Mesendoderm (in vitro differentiated cells): ENCODE measurements around the gene QKI.
A peak's percentile ranks its signal among the peaks of the same experiment; 100 is the strongest.

Source experiments
- DNase-seq: peaks from one replicate; pipeline ENCODE4 v3.0.0; 2013
- H2AK5ac ChIP-seq: 2 replicates; pipeline ENCODE4 v1.6.1; 2013; ENCODE audit warnings: low read length, inconsistent platforms
- H2BK120ac ChIP-seq: 2 replicates; pipeline ENCODE4 v1.6.1; 2013; ENCODE audit warnings: low read depth, mild to moderate bottlenecking, low read length, moderate library complexity, mixed read lengths
- H2BK15ac ChIP-seq: replicated peaks from 2 replicates; pipeline ENCODE4 v1.6.1; 2013; ENCODE audit warnings: low read depth, mild to moderate bottlenecking, moderate library complexity
- H2BK5ac ChIP-seq: 2 replicates; pipeline ENCODE4 v1.6.1; 2013; ENCODE audit warnings: low read length, inconsistent platforms
- H3K18ac ChIP-seq: 2 replicates; pipeline ENCODE4 v1.6.1; 2013; ENCODE audit warnings: mild to moderate bottlenecking, low read length, mixed read lengths
- H3K23ac ChIP-seq: one replicate; pipeline ENCODE4 v1.6.1; 2013; ENCODE audit warnings: low read length
- H3K27ac ChIP-seq: 2 replicates; pipeline ENCODE4 v1.5.1; 2013; ENCODE audit warnings: low read depth, mild to moderate bottlenecking, inconsistent platforms, low read length, moderate library complexity
- H3K27me3 ChIP-seq: 2 replicates; pipeline ENCODE4 v1.6.1; 2013; ENCODE audit warnings: low read length, control low read depth, mild to moderate bottlenecking, inconsistent platforms; ENCODE audit not compliant: insufficient read depth, poor library complexity
- H3K36me3 ChIP-seq: 2 replicates; pipeline ENCODE4 v1.6.1; 2013; ENCODE audit warnings: low read length, inconsistent platforms; ENCODE audit not compliant: control insufficient read depth, insufficient read depth
- H3K4ac ChIP-seq: one replicate; pipeline ENCODE4 v1.6.1; 2013; ENCODE audit warnings: low read depth, mild to moderate bottlenecking, low read length, moderate library complexity
- H3K4me1 ChIP-seq: 2 replicates; pipeline ENCODE4 v1.6.1; 2013; ENCODE audit warnings: low read depth, low read length, inconsistent platforms; ENCODE audit not compliant: control insufficient read depth
- H3K4me2 ChIP-seq: 2 replicates; pipeline ENCODE4 v1.6.1; 2013; ENCODE audit warnings: low read length
- H3K4me3 ChIP-seq: 2 replicates; pipeline ENCODE4 v1.5.1; 2013; ENCODE audit warnings: mild to moderate bottlenecking, low read length
- H3K56ac ChIP-seq: one replicate; pipeline ENCODE4 v1.6.1; 2013; ENCODE audit warnings: low read length
- H3K79me1 ChIP-seq: 2 replicates; pipeline ENCODE4 v1.6.1; 2013; ENCODE audit warnings: low read length, inconsistent platforms
- H3K79me2 ChIP-seq: 2 replicates; pipeline ENCODE4 v1.6.1; 2013; ENCODE audit warnings: mild to moderate bottlenecking, low read length; ENCODE audit not compliant: control insufficient read depth, insufficient read depth
- H3K9ac ChIP-seq: 2 replicates; pipeline ENCODE4 v1.6.1; 2013; ENCODE audit warnings: low read length, inconsistent platforms
- H4K5ac ChIP-seq: one replicate; pipeline ENCODE4 v1.6.1; 2013; ENCODE audit warnings: low read length
- H4K8ac ChIP-seq: one replicate; pipeline ENCODE4 v1.6.1; 2013; ENCODE audit warnings: low read depth, mild to moderate bottlenecking, control low read depth, low read length, moderate library complexity
- WGBS: extraction: QIAGEN DNeasy Blood & Tissue Kit; methylation state at CpG from one replicate; pipeline ENCODE4 v1.1.7; 2013; ENCODE audit warnings: low lambda C conversion rate, missing lambda C conversion rate; ENCODE audit not compliant: insufficient coverage; ENCODE audit errors: extremely low coverage; 5-methylcytosine and 5-hydroxymethylcytosine counted together

QKI gene

GRCh38 chr6:163532526-163533078 is 118.1 kb downstream of the QKI start:
- Histone ChIP-seq H3K9ac (no peak overlapping the region), H3K23ac (no peak overlapping the region), H4K5ac (no peak overlapping the region), H4K8ac (no peak overlapping the region), H3K27me3 (no peaks in the 10 kb centered on the region), H3K79me1 (peaks cover 6% of the 10 kb centered on the region), H3K56ac (no peak overlapping the region), H3K79me2 (peaks cover 24% of the 10 kb centered on the region), H3K36me3 (no peaks in the 10 kb centered on the region), H3K27ac (no peak overlapping the region), H3K4me3 (no peak overlapping the region), H3K4me1 (no peaks in the 10 kb centered on the region), H2BK120ac (no peak overlapping the region), H3K4me2 (no peak overlapping the region), H2BK5ac (no peak overlapping the region), H3K18ac (no peak overlapping the region), H3K4ac (no peak overlapping the region), H2AK5ac (no peak overlapping the region), H2BK15ac (no peak overlapping the region)
- no peak for DNase-seq
- no CpG with 5 or more reads among the region's 5 CpGs for WGBS

GRCh38 chr6:163533443-163533842 is 118.9 kb downstream of the QKI start:
- Histone ChIP-seq H3K79me1 (peaks cover 6% of the 10 kb centered on the region), H2BK15ac (no peak overlapping the region), H4K5ac (no peak overlapping the region), H4K8ac (no peak overlapping the region), H3K56ac (no peak overlapping the region), H2BK5ac (no peak overlapping the region), H3K4me3 (no peak overlapping the region), H3K4me2 (no peak overlapping the region), H3K23ac (no peak overlapping the region), H3K36me3 (no peaks in the 10 kb centered on the region), H3K4ac (no peak overlapping the region), H3K18ac (no peak overlapping the region), H3K4me1 (no peaks in the 10 kb centered on the region), H3K79me2 (peaks cover 21% of the 10 kb centered on the region), H2AK5ac (no peak overlapping the region), H3K9ac (no peak overlapping the region), H2BK120ac (no peak overlapping the region), H3K27ac (no peak overlapping the region), H3K27me3 (no peaks in the 10 kb centered on the region)
- no peak for DNase-seq
- no CpG with 5 or more reads among the region's 2 CpGs for WGBS

GRCh38 chr6:163536770-163537169 is 122.3 kb downstream of the QKI start:
- no peak overlapping the region for H2BK5ac ChIP-seq
- no peak overlapping the region for H3K18ac ChIP-seq
- DNase-seq = no peak
- H3K4ac ChIP-seq = no peak overlapping the region
- no peaks in the 10 kb centered on the region for H3K36me3 ChIP-seq
- no peak overlapping the region for H3K4me3 ChIP-seq
- no peak overlapping the region for H4K8ac ChIP-seq
- H3K23ac ChIP-seq = no peak overlapping the region
- peaks cover 12% of the 10 kb centered on the region for H3K79me2 ChIP-seq
- H3K27ac ChIP-seq = no peak overlapping the region
- no peak overlapping the region for H2BK120ac ChIP-seq
- no peak overlapping the region for H2AK5ac ChIP-seq
- H3K79me1 ChIP-seq = peaks cover 8% of the 10 kb centered on the region
- H3K4me1 ChIP-seq = peaks cover under 1% of the 10 kb centered on the region
- H4K5ac ChIP-seq = no peak overlapping the region
- H2BK15ac ChIP-seq = no peak overlapping the region
- no peak overlapping the region for H3K56ac ChIP-seq
- no peaks in the 10 kb centered on the region for H3K27me3 ChIP-seq
- H3K9ac ChIP-seq = no peak overlapping the region
- WGBS = no CpG with 5 or more reads among the region's 3 CpGs
- H3K4me2 ChIP-seq = no peak overlapping the region

- no peak overlapping the region for H3K4me3 ChIP-seq
- no peak overlapping the region for H2AK5ac ChIP-seq
- no peak overlapping the region for H2BK5ac ChIP-seq
- DNase-seq = peak; percentile 38
- no peak overlapping the region for H2BK120ac ChIP-seq
- no peaks in the 10 kb centered on the region for H3K36me3 ChIP-seq
- peaks cover 8% of the 10 kb centered on the region for H3K79me2 ChIP-seq
- H3K4ac ChIP-seq = no peak overlapping the region
- H3K79me1 ChIP-seq = peaks cover 6% of the 10 kb centered on the region
- H4K5ac ChIP-seq = no peak overlapping the region
- H3K4me1 ChIP-seq = peaks cover 2% of the 10 kb centered on the region
- H3K23ac ChIP-seq = no peak overlapping the region
- WGBS = no CpG with 5 or more reads among the region's 5 CpGs
- no peak overlapping the region for H3K18ac ChIP-seq
- no peak overlapping the region for H3K4me2 ChIP-seq
- H3K56ac ChIP-seq = no peak overlapping the region
- H4K8ac ChIP-seq = no peak overlapping the region
- no peak overlapping the region for H3K9ac ChIP-seq
- no peaks in the 10 kb centered on the region for H3K27me3 ChIP-seq
- no peak overlapping the region for H2BK15ac ChIP-seq
- H3K27ac ChIP-seq = no peak overlapping the region
These were observed 123.8 kb downstream of the QKI start for GRCh38 chr6:163538331-163538730.

- H3K36me3 ChIP-seq = no peaks in the 10 kb centered on the region
- no peak overlapping the region for H2AK5ac ChIP-seq
- no peak overlapping the region for H2BK5ac ChIP-seq
- no peak overlapping the region for H3K18ac ChIP-seq
- peaks cover 6% of the 10 kb centered on the region for H3K79me1 ChIP-seq
- H4K8ac ChIP-seq = no peak overlapping the region
- WGBS = no CpG with 5 or more reads among the region's 5 CpGs
- H2BK15ac ChIP-seq = no peak overlapping the region
- H3K4me3 ChIP-seq = no peak overlapping the region
- no peak overlapping the region for H2BK120ac ChIP-seq
- H3K4me1 ChIP-seq = peaks cover 2% of the 10 kb centered on the region
- no peak overlapping the region for H3K27ac ChIP-seq
- no peak overlapping the region for H3K56ac ChIP-seq
- no peak overlapping the region for H3K9ac ChIP-seq
- no peak overlapping the region for H3K4me2 ChIP-seq
- no peak overlapping the region for H3K23ac ChIP-seq
- H3K4ac ChIP-seq = no peak overlapping the region
- H3K79me2 ChIP-seq = peaks cover 6% of the 10 kb centered on the region
- no peaks in the 10 kb centered on the region for H3K27me3 ChIP-seq
- DNase-seq = no peak
- H4K5ac ChIP-seq = no peak overlapping the region
These were observed 124.7 kb downstream of the QKI start for GRCh38 chr6:163539101-163539762.

GRCh38 chr6:163543321-163543720 is 128.8 kb downstream of the QKI start:
- H3K9ac ChIP-seq = no peak overlapping the region
- no peak overlapping the region for H3K23ac ChIP-seq
- peaks cover 3% of the 10 kb centered on the region for H3K79me1 ChIP-seq
- DNase-seq = peak; percentile 73
- no peak overlapping the region for H2BK120ac ChIP-seq
- no peak overlapping the region for H2BK15ac ChIP-seq
- H2AK5ac ChIP-seq = no peak overlapping the region
- H3K4me2 ChIP-seq = no peak overlapping the region
- no peak overlapping the region for H3K56ac ChIP-seq
- no peak overlapping the region for H3K4ac ChIP-seq
- H3K4me3 ChIP-seq = no peak overlapping the region
- H3K36me3 ChIP-seq = no peaks in the 10 kb centered on the region
- no peaks in the 10 kb centered on the region for H3K27me3 ChIP-seq
- no peak overlapping the region for H3K27ac ChIP-seq
- H3K18ac ChIP-seq = no peak overlapping the region
- H4K8ac ChIP-seq = no peak overlapping the region
- WGBS = no CpG with 5 or more reads among the region's 2 CpGs
- H3K79me2 ChIP-seq = peaks cover 7% of the 10 kb centered on the region
- no peak overlapping the region for H2BK5ac ChIP-seq
- H4K5ac ChIP-seq = no peak overlapping the region
- peaks cover 2% of the 10 kb centered on the region for H3K4me1 ChIP-seq
